Measurements from ENCODE around the gene TMEM201. TPM values are rescaled to one million over a fixed set of nuclear protein-coding genes. Genes with fewer than 3 reads are reported as not detected.

The TMEM201 gene
- 4.9 and 5.6 TPM in 2 replicates for total RNA-seq

DNA sequence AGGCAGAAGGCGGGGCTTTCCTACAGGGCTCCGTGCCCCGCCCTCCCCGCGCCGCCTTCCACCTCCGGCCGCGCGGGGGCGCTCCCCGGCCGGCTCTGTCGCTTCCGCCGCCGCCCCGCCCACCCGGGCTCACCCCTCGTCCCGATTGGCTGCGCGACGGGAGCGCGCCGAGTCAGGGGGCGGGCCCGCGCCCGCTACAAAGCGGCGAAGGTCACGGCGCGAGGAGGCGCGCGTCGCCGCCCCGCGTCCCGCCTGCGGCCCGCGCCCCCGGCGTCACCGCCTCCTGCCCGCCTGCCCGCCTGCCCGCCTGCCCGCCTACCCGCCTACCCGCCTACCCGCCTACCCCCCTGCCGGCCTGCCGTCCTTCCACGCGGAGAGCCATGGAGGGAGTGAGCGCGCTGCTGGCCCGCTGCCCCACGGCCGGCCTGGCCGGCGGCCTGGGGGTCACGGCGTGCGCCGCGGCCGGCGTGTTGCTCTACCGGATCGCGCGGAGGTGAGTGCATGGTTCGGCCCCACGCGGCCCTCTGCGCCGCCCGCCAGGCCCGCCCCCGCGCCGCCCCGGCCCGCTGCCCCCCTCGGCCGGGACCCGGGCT lies at the start of gene TMEM201:
TSS of gene TMEM201 (plus strand) at position 361 of the 593 bp plus-strand sequence. CDS start at position 381, 20 bp downstream.

DNA sequence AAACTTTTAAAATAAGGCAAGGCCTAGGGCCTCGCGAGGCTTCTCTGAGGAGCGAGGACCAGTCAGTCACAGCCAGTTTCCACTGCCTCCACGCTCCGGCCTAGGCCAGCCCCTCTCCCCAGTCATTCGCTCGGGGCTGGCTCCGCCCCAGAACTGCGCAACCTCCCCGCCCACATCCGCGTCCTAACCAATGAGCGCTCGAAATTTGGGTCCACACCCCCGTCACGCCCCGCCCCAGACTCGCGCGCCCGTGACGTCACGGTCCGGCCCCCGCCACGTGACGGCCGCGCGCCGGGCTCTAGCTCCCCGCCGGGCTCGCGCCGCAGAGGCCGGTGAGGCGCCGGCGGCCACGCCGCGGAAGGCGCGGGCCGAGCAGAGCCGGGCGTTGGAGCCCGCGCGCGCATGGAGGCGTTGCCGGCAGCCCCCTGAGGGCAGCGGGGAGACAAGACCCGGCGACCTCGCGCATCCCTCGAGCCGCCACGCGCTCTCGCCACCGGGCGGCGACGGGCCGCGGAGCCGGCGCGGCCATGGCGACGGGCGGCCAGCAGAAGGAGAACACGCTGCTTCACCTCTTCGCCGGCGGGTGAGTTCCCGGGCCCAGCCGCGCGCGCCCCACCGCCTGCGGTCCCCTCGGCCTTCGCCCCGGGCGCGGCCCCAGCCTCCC lies 49.4 kb upstream of the TMEM201 start, which contains the start of gene SLC25A33:
TSS of gene SLC25A33 (plus strand) at position 301 of the 664 bp plus-strand sequence. CDS start at position 528, 227 bp downstream.

GRCh38 chr1:9651565-9652378 lies 63.1 kb downstream of the TMEM201 start, which contains the start of gene PIK3CD:
TSS of gene PIK3CD (plus strand) at chr1:9651731. CDS start at chr1:9710456, 58,725 bp downstream.

Other genes with a start within 250 kb of the TMEM201 start
- 4.5 and 4.7 TPM in 2 replicates for gene SLC25A33, start 49.4 kb upstream of the TMEM201 start, total RNA-seq
- gene PIK3CD, start 62.8 kb downstream of the TMEM201 start, total RNA-seq = 6.1 and 7.2 TPM in 2 replicates
- 97.4 and 116 TPM in 2 replicates for gene CLSTN1, start 235.1 kb downstream of the TMEM201 start, total RNA-seq

Data from articular chondrocyte of knee joint (primary cell).